NB4 (cell line): Measurements from ENCODE around the gene ISL1.

ENCODE experiments used
- DNase-seq: peaks from one replicate; pipeline ENCODE4 v3.0.0; 2010; ENCODE audit warnings: low read depth
- H3K4me3 ChIP-seq: one replicate; pipeline ENCODE4 v1.5.1; 2011; ENCODE audit warnings: mild to moderate bottlenecking, low read depth, low read length, moderate library complexity
- MYC ChIP-seq: IDR thresholded peaks from 2 replicates; pipeline ENCODE4 v1.6.1; 2011; ENCODE audit warnings: low read depth, low read length
- POLR2A ChIP-seq: IDR thresholded peaks from 2 replicates; pipeline ENCODE4 v1.6.1; 2011; ENCODE audit warnings: mild to moderate bottlenecking; ENCODE audit not compliant: insufficient read length; ENCODE audit errors: extremely low read depth
- TF ChIP-seq, protein P1 (sequence below): IDR thresholded peaks from 2 replicates; pipeline ENCODE4 v1.6.1; 2011; ENCODE audit warnings: low read depth, low read length
- TF ChIP-seq, protein P2 (sequence below): IDR thresholded peaks from one replicate; pipeline ENCODE4 v1.5.1; 2012; ENCODE audit warnings: low read depth, low read length

Gene ISL1

GRCh38 chr5:51371052-51371451 lies 12.2 kb upstream of the ISL1 start:
- TF ChIP-seq POLR2A, result no peak
- TF ChIP-seq MYC, result no peak
- TF ChIP-seq, protein P1, sequence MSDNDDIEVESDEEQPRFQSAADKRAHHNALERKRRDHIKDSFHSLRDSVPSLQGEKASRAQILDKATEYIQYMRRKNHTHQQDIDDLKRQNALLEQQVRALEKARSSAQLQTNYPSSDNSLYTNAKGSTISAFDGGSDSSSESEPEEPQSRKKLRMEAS, result no peak
- TF ChIP-seq, protein P2, sequence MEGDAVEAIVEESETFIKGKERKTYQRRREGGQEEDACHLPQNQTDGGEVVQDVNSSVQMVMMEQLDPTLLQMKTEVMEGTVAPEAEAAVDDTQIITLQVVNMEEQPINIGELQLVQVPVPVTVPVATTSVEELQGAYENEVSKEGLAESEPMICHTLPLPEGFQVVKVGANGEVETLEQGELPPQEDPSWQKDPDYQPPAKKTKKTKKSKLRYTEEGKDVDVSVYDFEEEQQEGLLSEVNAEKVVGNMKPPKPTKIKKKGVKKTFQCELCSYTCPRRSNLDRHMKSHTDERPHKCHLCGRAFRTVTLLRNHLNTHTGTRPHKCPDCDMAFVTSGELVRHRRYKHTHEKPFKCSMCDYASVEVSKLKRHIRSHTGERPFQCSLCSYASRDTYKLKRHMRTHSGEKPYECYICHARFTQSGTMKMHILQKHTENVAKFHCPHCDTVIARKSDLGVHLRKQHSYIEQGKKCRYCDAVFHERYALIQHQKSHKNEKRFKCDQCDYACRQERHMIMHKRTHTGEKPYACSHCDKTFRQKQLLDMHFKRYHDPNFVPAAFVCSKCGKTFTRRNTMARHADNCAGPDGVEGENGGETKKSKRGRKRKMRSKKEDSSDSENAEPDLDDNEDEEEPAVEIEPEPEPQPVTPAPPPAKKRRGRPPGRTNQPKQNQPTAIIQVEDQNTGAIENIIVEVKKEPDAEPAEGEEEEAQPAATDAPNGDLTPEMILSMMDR, result no peak
- no peak for DNase-seq
- H3K4me3 ChIP-seq, result no peak overlapping the region

DNA sequence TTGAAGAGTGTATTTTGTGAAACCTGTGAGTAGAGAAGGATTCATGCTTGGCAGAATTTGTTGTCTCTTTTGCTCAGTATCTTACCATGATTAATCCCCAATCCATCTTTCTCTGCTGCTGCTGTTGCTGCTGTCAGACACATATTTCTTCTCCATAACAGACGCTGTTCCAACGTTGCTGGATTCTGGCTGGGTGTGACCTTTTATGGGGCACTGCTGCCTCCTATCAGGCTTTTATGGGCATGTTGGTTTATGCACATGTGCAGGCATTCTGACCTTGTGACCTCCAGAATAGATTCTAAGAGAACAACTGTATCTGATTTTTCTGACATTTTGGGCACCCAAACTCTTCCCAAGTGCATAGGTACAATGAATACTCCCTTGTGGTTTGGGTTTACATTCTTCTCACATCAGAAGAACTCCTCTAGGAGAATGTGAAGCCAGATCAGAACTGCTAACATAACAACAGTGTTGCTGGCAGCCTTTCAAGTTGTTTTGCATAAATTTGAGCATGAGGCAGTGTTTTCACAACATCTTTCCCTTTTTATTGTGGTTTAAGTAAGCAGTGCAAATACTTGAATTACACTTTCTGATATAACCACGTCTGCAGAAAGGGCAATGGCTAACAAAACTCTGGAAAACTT lies 9.2 kb upstream of the ISL1 start:
- TF ChIP-seq, protein P1, result no peak
- TF ChIP-seq POLR2A, result no peak
- TF ChIP-seq MYC, result no peak
- TF ChIP-seq, protein P2, result no peak
- DNase-seq, result no peak
- H3K4me3 ChIP-seq, result no peak overlapping the region

DNA sequence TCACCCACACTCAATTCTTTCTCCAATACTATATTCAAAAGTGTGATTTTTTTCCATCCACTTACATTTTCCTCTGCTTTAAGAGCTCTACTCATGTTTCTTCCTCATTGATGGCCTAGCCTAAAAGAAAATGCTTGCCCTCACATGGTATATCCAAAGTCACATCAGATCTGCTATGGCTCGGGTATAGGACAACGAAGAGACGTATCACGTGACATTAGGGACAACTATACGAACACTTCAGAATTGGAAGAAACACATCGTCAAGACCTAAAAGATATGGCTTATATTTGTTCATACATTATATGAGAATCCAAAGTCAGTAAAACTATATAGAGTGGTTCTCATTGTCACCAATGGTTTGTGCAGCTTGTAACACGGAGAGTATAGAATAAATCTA lies 8.2 kb upstream of the ISL1 start:
- H3K4me3 ChIP-seq, result no peak overlapping the region
- DNase-seq, result no peak
- TF ChIP-seq MYC (no peak), POLR2A (no peak)
- TF ChIP-seq, protein P1, result no peak
- TF ChIP-seq, protein P2, result no peak

GRCh38 chr5:51376509-51376908 lies 6.7 kb upstream of the ISL1 start:
- DNase-seq, result no peak
- TF ChIP-seq POLR2A (no peak), MYC (no peak)
- TF ChIP-seq, protein P2, result no peak
- TF ChIP-seq, protein P1, result no peak
- no peak overlapping the region for H3K4me3 ChIP-seq

- H3K4me3 ChIP-seq, result no peak overlapping the region
- no peak for DNase-seq
- TF ChIP-seq MYC (no peak), POLR2A (no peak)
- TF ChIP-seq, protein P2, result no peak
- TF ChIP-seq, protein P1, result no peak
Observed at GRCh38 chr5:51377151-51378060, 5.8 kb upstream of the ISL1 start.
